ENCODE measurements around the gene TRIM56.

TRIM56 gene

DNA sequence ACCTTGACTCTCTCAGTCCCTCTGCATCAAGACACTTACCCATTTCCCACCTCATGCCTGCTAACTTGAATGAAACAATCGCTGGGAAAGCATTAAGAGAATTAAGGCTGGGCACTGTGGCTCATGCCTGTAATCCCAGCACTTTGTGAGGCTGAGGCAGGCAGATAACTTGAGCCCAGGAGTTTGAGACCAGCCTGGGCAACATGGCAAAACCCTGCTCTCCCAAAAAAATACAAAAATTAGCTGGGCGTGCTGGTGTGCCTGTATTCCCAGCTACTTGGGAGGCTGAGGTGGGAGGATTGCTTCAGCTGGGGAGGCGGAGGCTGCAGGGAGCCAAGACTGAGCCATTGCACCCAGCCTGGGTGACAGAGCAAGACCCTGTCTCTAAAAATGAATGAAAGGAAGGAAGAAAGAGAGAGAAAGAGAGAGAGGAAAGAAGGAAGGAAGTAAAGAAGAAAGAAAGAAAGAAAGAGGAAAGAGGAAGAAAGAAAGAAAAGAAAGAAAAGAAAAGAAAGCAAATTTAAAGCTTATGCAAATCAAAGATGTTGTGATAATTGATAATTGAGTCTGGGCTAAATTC is 42.3 kb downstream of the TRIM56 start:
- peak overlapping the region; percentile 2 for H4K8ac ChIP-seq (ENCODE audit: low read length)
- peaks cover 26 to 30% of the 10 kb centered on the region in 2 experiments for H3K36me3 ChIP-seq (ENCODE audit: control insufficient read depth in 1 of 2, insufficient read depth in 2 of 2, low read depth in 1 of 2, low read length in 2 of 2)
- peak overlapping the region; percentile 92 for H3K9ac ChIP-seq (ENCODE audit: low read length)
- H3K18ac ChIP-seq (ENCODE audit: low read depth in 1 of 2, low read length in 2 of 2) = peak overlapping the region; percentile 83 to 89
- H2BK120ac ChIP-seq (ENCODE audit: low read depth, low read length) = no peak overlapping the region
- no peaks in the 10 kb centered on the region for H3K9me3 ChIP-seq (ENCODE audit: control insufficient read depth, low read length)
- no peaks in the 10 kb centered on the region for H3K27me3 ChIP-seq (ENCODE audit: control insufficient read depth in 1 of 2, insufficient read depth in 1 of 2, low read length in 2 of 2)
- H3K23ac ChIP-seq (ENCODE audit: low read length in 2 of 2) = peak overlapping the region in 1 of 2 experiments; percentile 9
- H4K91ac ChIP-seq (ENCODE audit: low read length) = no peak overlapping the region
- peak overlapping the region; percentile 1 for H2BK5ac ChIP-seq (ENCODE audit: low read depth, low read length, poor library complexity, severe bottlenecking)
- H2AK5ac ChIP-seq (ENCODE audit: low read length, severe bottlenecking) = no peak overlapping the region
- peaks cover 40% of the 10 kb centered on the region for H3K4me1 ChIP-seq (ENCODE audit: control insufficient read depth, insufficient read depth, low read depth, low read length)
- DNase-seq = no peak
- H3K27ac ChIP-seq (ENCODE audit: low read length, poor library complexity, severe bottlenecking) = peak overlapping the region; percentile 88
- H3K4ac ChIP-seq (ENCODE audit: low read depth in 1 of 2, low read length in 2 of 2) = peak overlapping the region in 1 of 2 experiments; percentile 60
- H2AFZ ChIP-seq (ENCODE audit: low read depth, low read length) = no peak overlapping the region
- 41% methylated on average over 3 of the region's 3 CpGs for whole genome bisulfite sequencing
- no peak overlapping the region for H3K14ac ChIP-seq (ENCODE audit: low read length in 2 of 2)
- H3K79me1 ChIP-seq (replicated peaks; ENCODE audit: low read length, poor library complexity, severe bottlenecking) = peaks cover 3% of the 10 kb centered on the region
- no peak overlapping the region for H2BK15ac ChIP-seq (ENCODE audit: low read depth, poor library complexity, severe bottlenecking)
- peak overlapping the region in 1 of 2 experiments; percentile 88 for H2BK12ac ChIP-seq (ENCODE audit: low read length in 2 of 2)
- peak overlapping the region; percentile 75 for H3K4me2 ChIP-seq (ENCODE audit: low read length, poor library complexity, severe bottlenecking)
- peak overlapping the region; percentile 59 to 86 for H3K4me3 ChIP-seq (ENCODE audit: insufficient read depth in 1 of 2, low read depth in 1 of 2, low read length in 2 of 2)

DNA sequence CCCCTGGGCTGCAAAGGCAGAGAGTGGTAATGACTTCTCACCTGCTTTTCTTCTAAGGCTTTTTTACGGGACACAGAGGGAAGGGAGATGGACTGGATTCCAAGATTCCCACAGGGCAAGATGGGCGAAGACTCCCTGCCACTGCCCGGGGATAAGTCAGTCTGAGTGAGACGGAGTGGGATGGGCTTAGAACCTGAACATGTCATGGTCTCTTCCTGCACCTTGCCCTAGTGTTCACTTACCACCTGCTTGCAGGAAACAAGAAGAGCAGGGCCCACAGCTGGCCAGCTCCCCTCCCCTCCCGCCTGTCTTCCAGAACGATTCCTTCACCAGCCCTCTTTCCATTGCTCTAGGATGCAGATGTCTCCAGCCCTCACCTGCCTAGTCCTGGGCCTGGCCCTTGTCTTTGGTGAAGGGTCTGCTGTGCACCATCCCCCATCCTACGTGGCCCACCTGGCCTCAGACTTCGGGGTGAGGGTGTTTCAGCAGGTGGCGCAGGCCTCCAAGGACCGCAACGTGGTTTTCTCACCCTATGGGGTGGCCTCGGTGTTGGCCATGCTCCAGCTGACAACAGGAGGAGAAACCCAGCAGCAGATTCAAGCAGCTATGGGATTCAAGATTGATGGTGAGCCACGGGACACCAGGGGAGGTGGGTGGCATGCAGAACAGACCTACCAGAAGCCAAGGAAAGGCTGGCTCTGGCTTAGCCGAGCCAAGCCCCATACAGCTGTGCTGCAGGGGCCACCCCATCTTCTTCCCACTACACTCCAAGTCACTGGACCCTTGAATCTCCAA is 43.0 kb downstream of the TRIM56 start:
- Histone ChIP-seq H4K91ac (ENCODE audit: low read length) (peak overlapping the region; percentile 92), H2AK5ac (ENCODE audit: low read length, severe bottlenecking) (peak overlapping the region; percentile 20), H3K9ac (ENCODE audit: low read length) (peak overlapping the region; percentile 92), H3K27ac (ENCODE audit: low read length, poor library complexity, severe bottlenecking) (peak overlapping the region; percentile 56), H3K27me3 (ENCODE audit: control insufficient read depth in 1 of 2, insufficient read depth in 1 of 2, low read length in 2 of 2) (no peaks in the 10 kb centered on the region), H2AFZ (ENCODE audit: low read depth, low read length) (no peak overlapping the region), H3K36me3 (ENCODE audit: control insufficient read depth in 1 of 2, insufficient read depth in 2 of 2, low read depth in 1 of 2, low read length in 2 of 2) (peaks cover 33 to 37% of the 10 kb centered on the region in 2 experiments), H2BK12ac (ENCODE audit: low read length in 2 of 2) (peak overlapping the region; percentile 32 to 91), H3K9me3 (ENCODE audit: control insufficient read depth, low read length) (no peaks in the 10 kb centered on the region), H2BK5ac (ENCODE audit: low read depth, low read length, poor library complexity, severe bottlenecking) (no peak overlapping the region), H3K4ac (ENCODE audit: low read depth in 1 of 2, low read length in 2 of 2) (peak overlapping the region; percentile 31 to 75), H3K79me1 (replicated peaks; ENCODE audit: low read length, poor library complexity, severe bottlenecking) (peaks cover 3% of the 10 kb centered on the region), H3K23ac (ENCODE audit: low read length in 2 of 2) (no peak overlapping the region), H4K8ac (ENCODE audit: low read length) (peak overlapping the region; percentile 88), H3K4me1 (ENCODE audit: control insufficient read depth, insufficient read depth, low read depth, low read length) (peaks cover 35% of the 10 kb centered on the region), H3K4me3 (ENCODE audit: insufficient read depth in 1 of 2, low read depth in 1 of 2, low read length in 2 of 2) (peak overlapping the region; percentile 62 to 86), H3K14ac (ENCODE audit: low read length in 2 of 2) (peak overlapping the region; percentile 41 to 68), H3K18ac (ENCODE audit: low read depth in 1 of 2, low read length in 2 of 2) (peak overlapping the region; percentile 79 to 83), H2BK120ac (ENCODE audit: low read depth, low read length) (peak overlapping the region; percentile 57), H3K4me2 (ENCODE audit: low read length, poor library complexity, severe bottlenecking) (peak overlapping the region; percentile 75), H2BK15ac (ENCODE audit: low read depth, poor library complexity, severe bottlenecking) (peak overlapping the region; percentile 84)
- 63% methylated on average over 14 of the region's 14 CpGs for WGBS
- peak; percentile 53 for DNase-seq

DNA sequence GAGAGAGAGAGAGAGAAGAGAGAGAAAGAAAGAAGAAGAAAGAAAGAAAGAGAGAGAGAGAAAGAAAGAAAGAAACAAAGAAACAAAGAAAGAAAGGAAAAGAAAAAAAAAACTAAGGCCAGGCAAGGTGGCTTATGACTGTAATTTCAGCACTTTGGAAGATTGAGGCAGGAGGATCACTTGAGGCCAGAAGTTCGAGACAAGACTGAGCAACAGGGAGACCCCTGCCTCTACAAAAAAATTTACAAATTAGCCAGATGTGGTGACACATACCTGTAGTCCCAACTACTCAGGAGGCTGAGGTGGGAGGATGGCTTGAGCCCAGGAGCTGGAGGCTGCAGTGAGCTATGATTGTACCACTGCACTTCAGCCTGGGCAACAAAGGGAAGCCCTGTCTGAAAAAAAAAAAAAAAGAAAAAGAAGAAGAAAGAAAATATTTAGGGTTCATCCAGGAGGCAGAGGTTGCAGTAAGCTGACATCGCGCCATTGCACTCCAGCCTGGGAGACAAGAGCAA is 44.4 kb downstream of the TRIM56 start:
- WGBS = no CpG with 5 or more reads among the region's 3 CpGs
- H2BK15ac ChIP-seq (ENCODE audit: low read depth, poor library complexity, severe bottlenecking) = no peak overlapping the region
- no peaks in the 10 kb centered on the region for H3K27me3 ChIP-seq (ENCODE audit: control insufficient read depth in 1 of 2, insufficient read depth in 1 of 2, low read length in 2 of 2)
- peak overlapping the region; percentile 14 for H3K27ac ChIP-seq (ENCODE audit: low read length, poor library complexity, severe bottlenecking)
- no peak overlapping the region for H2BK12ac ChIP-seq (ENCODE audit: low read length in 2 of 2)
- H4K91ac ChIP-seq (ENCODE audit: low read length) = no peak overlapping the region
- H2AFZ ChIP-seq (ENCODE audit: low read depth, low read length) = no peak overlapping the region
- H2BK5ac ChIP-seq (ENCODE audit: low read depth, low read length, poor library complexity, severe bottlenecking) = no peak overlapping the region
- H3K4me3 ChIP-seq (ENCODE audit: insufficient read depth in 1 of 2, low read depth in 1 of 2, low read length in 2 of 2) = peak overlapping the region in 1 of 2 experiments; percentile 86
- H2AK5ac ChIP-seq (ENCODE audit: low read length, severe bottlenecking) = no peak overlapping the region
- no peak overlapping the region for H4K8ac ChIP-seq (ENCODE audit: low read length)
- no peaks in the 10 kb centered on the region for H3K9me3 ChIP-seq (ENCODE audit: control insufficient read depth, low read length)
- no peak overlapping the region for H3K18ac ChIP-seq (ENCODE audit: low read depth in 1 of 2, low read length in 2 of 2)
- H3K23ac ChIP-seq (ENCODE audit: low read length in 2 of 2) = no peak overlapping the region
- no peak overlapping the region for H3K14ac ChIP-seq (ENCODE audit: low read length in 2 of 2)
- H3K4ac ChIP-seq (ENCODE audit: low read depth in 1 of 2, low read length in 2 of 2) = no peak overlapping the region
- H3K36me3 ChIP-seq (ENCODE audit: control insufficient read depth in 1 of 2, insufficient read depth in 2 of 2, low read depth in 1 of 2, low read length in 2 of 2) = peaks cover 44 to 51% of the 10 kb centered on the region in 2 experiments
- H3K79me1 ChIP-seq (replicated peaks; ENCODE audit: low read length, poor library complexity, severe bottlenecking) = peaks cover 6% of the 10 kb centered on the region
- H3K9ac ChIP-seq (ENCODE audit: low read length) = peak overlapping the region; percentile 68
- DNase-seq = peak; percentile 62
- H3K4me1 ChIP-seq (ENCODE audit: control insufficient read depth, insufficient read depth, low read depth, low read length) = peaks cover 41% of the 10 kb centered on the region
- no peak overlapping the region for H2BK120ac ChIP-seq (ENCODE audit: low read depth, low read length)
- H3K4me2 ChIP-seq (ENCODE audit: low read length, poor library complexity, severe bottlenecking) = no peak overlapping the region
